Natural killer cell (primary cell): ENCODE measurements around the gene ZNF217. TPM values are rescaled to one million over a fixed set of nuclear protein-coding genes. Genes with fewer than 3 reads are reported as not detected.
A peak's percentile ranks its signal among the peaks of the same experiment; 100 is the strongest.
"Not testable (repeated sequence)": the region's sequence is repeated elsewhere in the genome, so short reads cannot be mapped to it uniquely, and the experiment has no call there.

Experiments
- ATAC-seq, 3 donors: fragments of 150-1000 bp in 2 of 3; fragments of 200-7000 bp in 1 of 3; cut with Tn5 transposase; 1 replicate in 1 of 3; 2 replicates in 2 of 3; pipeline ENCODE4 v1.10.0; 2021; ENCODE audit warnings: mild to moderate bottlenecking in 2 of 3, moderate library complexity in 2 of 3
- DNase-seq, 2 donors: peaks; one replicate each; pipeline versions ENCODE4 v3.0.0 to v3.0.0-alpha.2; 2013 to 2021; ENCODE audit warnings: mixed read lengths in 1 of 2
- H3K27ac ChIP-seq: one replicate; pipeline ENCODE4 v1.5.1; 2013; ENCODE audit warnings: mild to moderate bottlenecking, low read length
- H3K27me3 ChIP-seq: one replicate; pipeline ENCODE4 v1.6.1; 2013; ENCODE audit warnings: low read length; ENCODE audit not compliant: control insufficient read depth, insufficient read depth
- H3K36me3 ChIP-seq: one replicate; pipeline ENCODE4 v1.6.1; 2013; ENCODE audit warnings: low read length; ENCODE audit not compliant: control insufficient read depth, insufficient read depth
- H3K4me1 ChIP-seq: one replicate; pipeline ENCODE4 v1.6.1; 2013; ENCODE audit warnings: low read length; ENCODE audit not compliant: control insufficient read depth, insufficient read depth
- H3K4me3 ChIP-seq: one replicate; pipeline ENCODE4 v1.5.1; 2013; ENCODE audit warnings: low read length
- H3K9me3 ChIP-seq: one replicate; pipeline ENCODE4 v1.6.1; 2013; ENCODE audit warnings: low read length; ENCODE audit not compliant: control insufficient read depth, insufficient read depth
- H3K27ac Mint-ChIP-seq, 2 donors: one replicate each; pipeline ENCODE4 v1.8.0; 2022; ENCODE audit warnings: mild to moderate bottlenecking in 2 of 2, mixed read lengths in 2 of 2, moderate library complexity in 1 of 2
- H3K27me3 Mint-ChIP-seq, 2 donors: one replicate each; pipeline ENCODE4 v1.8.0; 2022; ENCODE audit warnings: low read depth in 2 of 2, mixed read lengths in 2 of 2
- H3K36me3 Mint-ChIP-seq: one replicate; pipeline ENCODE4 v1.8.0; 2022; ENCODE audit warnings: mixed read lengths
- H3K4me1 Mint-ChIP-seq, 2 donors: one replicate each; pipeline ENCODE4 v1.8.0; 2022; ENCODE audit warnings: mixed read lengths in 2 of 2
- H3K4me3 Mint-ChIP-seq: one replicate; pipeline ENCODE4 v1.8.0; 2022; ENCODE audit warnings: mild to moderate bottlenecking, moderate library complexity, mixed read lengths
- H3K9me3 Mint-ChIP-seq, 2 donors: one replicate each; pipeline ENCODE4 v1.8.0; 2022; ENCODE audit warnings: mixed read lengths in 2 of 2
- WGBS: methylation state at CpG from one replicate; pipeline ENCODE4 v1.1.7; 2013; ENCODE audit warnings: missing lambda C conversion rate; ENCODE audit not compliant: insufficient coverage; 5-methylcytosine and 5-hydroxymethylcytosine counted together
- intact Hi-C: fragments of 100-400 bp; cut with micrococcal nuclease; formaldehyde crosslinking; loops from one replicate; pipeline ENCODE4 v1.14.2; 2022
- total RNA-seq, 4 donors: library from RNA; stranded (reverse); fragments of 120-200 nt in 1 of 4; gene quantifications; one replicate each; pipeline versions ENCODE4 v1.2.3 to v1.2.4, GENCODE V29; 2013 to 2022
- TF ChIP-seq, protein P1 (sequence below): fragments of 200-600 bp; IDR thresholded peaks from one replicate; pipeline ENCODE4 v1.8.0; 2022; ENCODE audit warnings: antibody characterized with exemption

ZNF217 gene
- total RNA-seq, 3 donors from 2014 or later (not counting 1 experiment from before 2014, with no cell fraction given), result 56.1 to 69.1 (median 59.0) TPM

DNA sequence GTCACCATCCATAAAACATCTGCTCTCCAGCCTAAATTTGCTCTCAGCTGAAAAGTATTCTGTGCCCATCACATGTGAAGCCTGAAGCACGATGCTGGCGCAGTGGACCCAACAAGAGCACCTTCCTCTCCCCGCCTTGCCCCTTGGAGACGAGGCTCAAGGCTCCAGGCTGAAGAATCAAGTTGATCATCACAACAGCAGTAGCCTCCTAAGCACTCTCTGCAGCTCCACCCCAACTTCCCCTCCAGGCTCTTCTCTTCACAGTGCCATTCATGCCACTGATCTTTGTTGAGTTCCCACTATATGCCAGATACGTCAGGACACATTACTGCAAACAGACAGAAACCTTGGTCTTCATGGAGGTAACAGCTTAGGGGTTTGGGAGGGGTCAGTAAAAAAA lies 41.6 kb upstream of the ZNF217 start:
- no peak for ATAC-seq
- no peak overlapping the region for H3K4me3 Mint-ChIP-seq
- Histone ChIP-seq H3K4me1 (peaks cover 10% of the 10 kb centered on the region), H3K9me3 (no peaks in the 10 kb centered on the region), H3K27ac (no peak overlapping the region), H3K36me3 (no peaks in the 10 kb centered on the region), H3K27me3 (no peaks in the 10 kb centered on the region), H3K4me3 (no peak overlapping the region)
- H3K9me3 Mint-ChIP-seq, result no peaks in the 10 kb centered on the region
- H3K27me3 Mint-ChIP-seq, result no peaks in the 10 kb centered on the region
- H3K27ac Mint-ChIP-seq, result no peak overlapping the region
- TF ChIP-seq, protein P1, sequence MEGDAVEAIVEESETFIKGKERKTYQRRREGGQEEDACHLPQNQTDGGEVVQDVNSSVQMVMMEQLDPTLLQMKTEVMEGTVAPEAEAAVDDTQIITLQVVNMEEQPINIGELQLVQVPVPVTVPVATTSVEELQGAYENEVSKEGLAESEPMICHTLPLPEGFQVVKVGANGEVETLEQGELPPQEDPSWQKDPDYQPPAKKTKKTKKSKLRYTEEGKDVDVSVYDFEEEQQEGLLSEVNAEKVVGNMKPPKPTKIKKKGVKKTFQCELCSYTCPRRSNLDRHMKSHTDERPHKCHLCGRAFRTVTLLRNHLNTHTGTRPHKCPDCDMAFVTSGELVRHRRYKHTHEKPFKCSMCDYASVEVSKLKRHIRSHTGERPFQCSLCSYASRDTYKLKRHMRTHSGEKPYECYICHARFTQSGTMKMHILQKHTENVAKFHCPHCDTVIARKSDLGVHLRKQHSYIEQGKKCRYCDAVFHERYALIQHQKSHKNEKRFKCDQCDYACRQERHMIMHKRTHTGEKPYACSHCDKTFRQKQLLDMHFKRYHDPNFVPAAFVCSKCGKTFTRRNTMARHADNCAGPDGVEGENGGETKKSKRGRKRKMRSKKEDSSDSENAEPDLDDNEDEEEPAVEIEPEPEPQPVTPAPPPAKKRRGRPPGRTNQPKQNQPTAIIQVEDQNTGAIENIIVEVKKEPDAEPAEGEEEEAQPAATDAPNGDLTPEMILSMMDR, result no peak
- no peaks in the 10 kb centered on the region for H3K36me3 Mint-ChIP-seq
- intact Hi-C loops, result no loop called here
- H3K4me1 Mint-ChIP-seq, result peaks cover 6% of the 10 kb centered on the region in 2 donors
- 75% methylated on average over 5 of the region's 5 CpGs for WGBS
- no peak for DNase-seq

DNA sequence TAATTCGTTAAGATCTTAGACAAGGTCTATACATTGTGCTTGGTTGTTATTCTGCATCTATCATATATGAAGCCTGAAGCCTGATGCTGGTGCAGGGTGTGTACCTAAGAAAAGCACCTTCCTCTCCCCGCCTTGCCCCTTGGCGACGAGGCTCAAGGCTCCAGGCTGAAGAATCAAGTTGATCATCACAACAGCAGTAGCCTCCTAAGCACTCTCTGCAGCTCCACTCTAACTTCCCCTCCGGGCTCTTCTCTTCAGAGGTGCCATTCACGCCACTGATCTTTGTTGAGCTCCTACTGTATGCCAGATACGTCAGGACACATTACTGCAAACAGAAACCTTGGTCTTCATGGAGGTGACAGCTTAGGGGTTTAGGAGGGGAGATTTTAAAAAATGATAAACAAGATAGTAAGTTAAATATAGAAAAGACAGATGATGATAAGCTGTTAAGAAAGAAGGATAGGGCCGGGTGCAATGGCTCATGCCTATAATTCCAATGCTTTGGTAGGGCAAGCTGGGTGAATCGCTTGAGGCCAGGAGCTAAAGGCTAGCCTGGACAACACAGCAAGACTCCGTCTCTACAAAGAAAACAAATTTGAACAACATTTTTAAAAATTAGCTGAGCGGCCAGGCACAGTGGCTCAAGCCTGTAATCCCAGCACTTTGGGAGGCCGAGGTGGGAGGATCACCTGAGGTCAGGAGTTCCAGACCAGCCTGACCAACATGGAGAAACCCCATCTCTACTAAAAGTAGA lies 38.4 kb upstream of the ZNF217 start:
- ATAC-seq (peak in 1 of 3 donors; percentile 63), DNase-seq (no peak)
- Histone ChIP-seq H3K4me3 (no peak overlapping the region), H3K27ac (no peak overlapping the region), H3K9me3 (no peaks in the 10 kb centered on the region), H3K4me1 (peaks cover 10% of the 10 kb centered on the region), H3K36me3 (no peaks in the 10 kb centered on the region), H3K27me3 (no peaks in the 10 kb centered on the region)
- intact Hi-C loops, result no loop called here
- no peak overlapping the region for H3K27ac Mint-ChIP-seq
- H3K36me3 Mint-ChIP-seq, result no peaks in the 10 kb centered on the region
- no peaks in the 10 kb centered on the region for H3K9me3 Mint-ChIP-seq
- H3K27me3 Mint-ChIP-seq, result no peaks in the 10 kb centered on the region
- 88% methylated on average over 12 of the region's 12 CpGs for WGBS
- TF ChIP-seq, protein P1, result no peak
- H3K4me1 Mint-ChIP-seq, result peaks cover 6 to 11% of the 10 kb centered on the region in 2 donors
- no peak overlapping the region for H3K4me3 Mint-ChIP-seq

DNA sequence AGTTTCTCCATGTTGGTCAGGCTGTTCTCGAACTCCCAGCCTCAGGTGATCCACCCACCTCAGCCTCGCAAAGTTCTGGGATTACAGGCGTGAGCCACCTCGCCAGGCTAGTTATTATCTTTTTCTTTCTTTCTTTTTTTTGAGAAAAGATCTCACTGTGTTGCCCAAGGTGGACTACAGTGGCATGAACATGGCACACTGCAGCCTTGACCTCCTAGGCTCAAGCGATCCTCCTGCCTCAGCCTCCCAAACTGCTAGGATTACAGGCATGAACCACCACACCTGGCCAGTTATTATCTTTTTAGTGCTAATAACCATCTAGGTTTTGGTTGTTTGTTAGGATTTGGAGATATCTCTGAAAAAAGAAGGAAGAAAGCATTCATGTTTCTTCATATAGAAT lies 35.8 kb upstream of the ZNF217 start:
- intact Hi-C loops, result no loop called here
- no peaks in the 10 kb centered on the region for H3K36me3 ChIP-seq
- H3K4me1 ChIP-seq, result no peaks in the 10 kb centered on the region
- Mint-ChIP-seq H3K9me3 (no peaks in the 10 kb centered on the region), H3K27ac (no peak overlapping the region), H3K4me1 (peaks cover 0 to 5% of the 10 kb centered on the region in 2 donors), H3K27me3 (no peaks in the 10 kb centered on the region), H3K4me3 (no peak overlapping the region), H3K36me3 (no peaks in the 10 kb centered on the region)
- TF ChIP-seq, protein P1, result no peak
- no peak for DNase-seq
- H3K9me3 ChIP-seq, result no peaks in the 10 kb centered on the region
- H3K4me3 ChIP-seq, result no peak overlapping the region
- no peak overlapping the region for H3K27ac ChIP-seq
- no peaks in the 10 kb centered on the region for H3K27me3 ChIP-seq
- ATAC-seq, result no peak
- WGBS, result 95% methylated on average over 4 of the region's 5 CpGs

DNA sequence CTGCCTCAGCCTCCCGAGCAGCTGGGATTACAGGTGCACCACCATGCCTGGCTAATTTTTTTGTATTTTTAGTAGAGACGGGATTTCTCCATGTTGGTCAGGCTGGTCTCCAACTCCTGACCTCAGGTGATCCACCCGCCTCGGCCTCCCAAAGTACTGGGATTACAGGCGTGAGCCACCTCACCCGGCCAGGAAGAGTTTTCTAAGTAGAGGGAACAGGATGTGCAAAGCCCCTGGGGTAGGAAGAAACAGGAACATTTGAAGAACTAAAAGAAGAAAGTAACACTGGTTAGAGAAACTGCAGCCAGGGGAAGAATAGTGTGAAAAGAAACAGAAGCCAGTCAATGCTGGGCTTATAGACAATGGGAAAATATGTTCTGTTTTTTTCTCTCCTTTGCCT lies 35.1 kb upstream of the ZNF217 start:
- H3K36me3 Mint-ChIP-seq, H3K27ac ChIP-seq, DNase-seq, H3K9me3 ChIP-seq, H3K4me1 ChIP-seq, intact Hi-C loops, H3K9me3 Mint-ChIP-seq, H3K4me1 Mint-ChIP-seq, H3K36me3 ChIP-seq, ATAC-seq, H3K4me3 Mint-ChIP-seq, H3K27ac Mint-ChIP-seq, H3K27me3 Mint-ChIP-seq, H3K4me3 ChIP-seq, H3K27me3 ChIP-seq: not testable (repeated sequence)
- WGBS, result 86% methylated on average over 6 of the region's 6 CpGs
